Measurements from ENCODE around the gene PCCA. TPM values are rescaled to one million over a fixed set of nuclear protein-coding genes. Genes with fewer than 3 reads are reported as not detected.
"Not testable (repeated sequence)": the region's sequence is repeated elsewhere in the genome, so short reads cannot be mapped to it uniquely, and the experiment has no call there.

PCCA gene
- total RNA-seq, 1 donor from 2014 or later = 3.6 TPM

DNA sequence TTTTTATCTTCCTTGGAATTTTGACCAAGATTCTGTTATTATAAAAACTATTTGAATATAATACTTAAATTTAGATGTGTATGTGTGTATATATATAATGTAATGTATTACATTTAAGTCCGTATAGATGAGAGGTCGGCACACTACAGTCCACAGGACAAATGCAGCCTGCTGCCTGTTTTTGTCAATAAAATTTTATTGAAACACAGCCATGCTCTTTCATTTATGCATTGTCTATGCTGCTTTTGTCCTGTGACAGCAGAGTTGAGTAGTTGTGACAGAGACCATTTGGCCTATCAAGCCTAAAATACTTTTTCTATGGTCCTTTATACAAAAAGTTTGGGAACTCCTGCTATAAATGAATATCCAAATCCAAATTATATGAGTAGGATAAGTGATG, 69.7 kb downstream of the PCCA start:
- peaks cover 0 to 3% of the 10 kb centered on the region in 2 donors for H3K4me1 ChIP-seq
- no peaks in the 10 kb centered on the region for H3K27me3 ChIP-seq
- TF ChIP-seq, protein P1, sequence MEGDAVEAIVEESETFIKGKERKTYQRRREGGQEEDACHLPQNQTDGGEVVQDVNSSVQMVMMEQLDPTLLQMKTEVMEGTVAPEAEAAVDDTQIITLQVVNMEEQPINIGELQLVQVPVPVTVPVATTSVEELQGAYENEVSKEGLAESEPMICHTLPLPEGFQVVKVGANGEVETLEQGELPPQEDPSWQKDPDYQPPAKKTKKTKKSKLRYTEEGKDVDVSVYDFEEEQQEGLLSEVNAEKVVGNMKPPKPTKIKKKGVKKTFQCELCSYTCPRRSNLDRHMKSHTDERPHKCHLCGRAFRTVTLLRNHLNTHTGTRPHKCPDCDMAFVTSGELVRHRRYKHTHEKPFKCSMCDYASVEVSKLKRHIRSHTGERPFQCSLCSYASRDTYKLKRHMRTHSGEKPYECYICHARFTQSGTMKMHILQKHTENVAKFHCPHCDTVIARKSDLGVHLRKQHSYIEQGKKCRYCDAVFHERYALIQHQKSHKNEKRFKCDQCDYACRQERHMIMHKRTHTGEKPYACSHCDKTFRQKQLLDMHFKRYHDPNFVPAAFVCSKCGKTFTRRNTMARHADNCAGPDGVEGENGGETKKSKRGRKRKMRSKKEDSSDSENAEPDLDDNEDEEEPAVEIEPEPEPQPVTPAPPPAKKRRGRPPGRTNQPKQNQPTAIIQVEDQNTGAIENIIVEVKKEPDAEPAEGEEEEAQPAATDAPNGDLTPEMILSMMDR (IDR thresholded peaks at IDR 0.05) = no peak
- H3K27ac ChIP-seq = no peak overlapping the region
- intact Hi-C loops (cut with DNase I) = no loop called here
- peaks cover 4 to 20% of the 10 kb centered on the region in 2 donors for H3K36me3 ChIP-seq
- no peaks in the 10 kb centered on the region for H3K9me3 ChIP-seq
- DNase-seq (ENCODE audit: low spot score in 2 of 2) = no peak
- no peak overlapping the region for H3K4me3 ChIP-seq

DNA sequence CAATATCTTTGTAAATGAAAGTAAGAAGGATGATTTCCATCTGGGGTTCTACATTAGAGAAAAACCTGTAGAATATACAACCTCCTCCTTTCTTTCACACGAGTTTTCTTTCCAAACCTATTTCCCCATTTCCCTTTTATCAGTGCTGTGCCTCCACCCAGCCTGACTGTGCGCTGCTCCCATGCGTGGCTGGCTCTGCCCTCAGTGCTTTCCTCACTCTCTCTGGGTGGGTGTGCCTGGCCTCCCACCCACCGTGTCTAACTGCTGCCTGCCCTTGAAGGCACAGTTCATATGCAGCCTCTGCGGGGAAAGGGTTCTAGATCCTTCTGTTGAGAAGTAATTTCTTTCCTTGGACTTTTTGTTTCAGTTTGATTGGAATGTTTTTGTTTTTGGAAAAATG, 70.7 kb downstream of the PCCA start:
- Histone ChIP-seq H3K4me3 (no peak overlapping the region), H3K27me3 (no peaks in the 10 kb centered on the region), H3K36me3 (peaks cover 4 to 20% of the 10 kb centered on the region in 2 donors), H3K4me1 (peaks cover 0 to 3% of the 10 kb centered on the region in 2 donors), H3K9me3 (no peaks in the 10 kb centered on the region), H3K27ac (no peak overlapping the region)
- DNase-seq (ENCODE audit: low spot score in 2 of 2) = no peak
- TF ChIP-seq, protein P1 (IDR thresholded peaks at IDR 0.05) = no peak
- intact Hi-C loops (cut with DNase I) = no loop called here

DNA sequence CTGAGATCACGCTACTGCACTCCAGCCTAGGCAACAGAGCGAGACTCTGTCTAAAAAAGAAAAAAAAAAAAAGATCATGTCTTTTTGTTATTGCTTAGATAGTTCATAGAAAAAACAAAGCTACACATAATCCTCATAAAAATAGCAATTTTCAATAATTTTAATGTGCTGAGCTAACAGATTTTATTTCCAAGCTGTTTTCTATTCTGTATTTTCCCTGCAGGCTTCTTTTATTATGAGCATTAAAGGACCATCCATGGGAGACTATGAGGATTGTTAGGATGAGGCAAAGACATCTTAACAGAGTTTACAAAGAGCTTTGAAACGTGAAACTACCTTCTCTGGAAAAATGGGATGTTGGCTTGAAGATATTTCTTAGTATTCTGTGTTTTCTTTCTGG, 71.6 kb downstream of the PCCA start:
- Histone ChIP-seq H3K36me3 (peaks cover 4 to 14% of the 10 kb centered on the region in 2 donors), H3K27ac (no peak overlapping the region), H3K4me3 (no peak overlapping the region), H3K9me3 (no peaks in the 10 kb centered on the region), H3K27me3 (no peaks in the 10 kb centered on the region), H3K4me1 (peaks cover 0 to 3% of the 10 kb centered on the region in 2 donors)
- intact Hi-C loops (cut with DNase I) = no loop called here
- DNase-seq (ENCODE audit: low spot score in 2 of 2) = no peak
- TF ChIP-seq, protein P1 (IDR thresholded peaks at IDR 0.05) = no peak

DNA sequence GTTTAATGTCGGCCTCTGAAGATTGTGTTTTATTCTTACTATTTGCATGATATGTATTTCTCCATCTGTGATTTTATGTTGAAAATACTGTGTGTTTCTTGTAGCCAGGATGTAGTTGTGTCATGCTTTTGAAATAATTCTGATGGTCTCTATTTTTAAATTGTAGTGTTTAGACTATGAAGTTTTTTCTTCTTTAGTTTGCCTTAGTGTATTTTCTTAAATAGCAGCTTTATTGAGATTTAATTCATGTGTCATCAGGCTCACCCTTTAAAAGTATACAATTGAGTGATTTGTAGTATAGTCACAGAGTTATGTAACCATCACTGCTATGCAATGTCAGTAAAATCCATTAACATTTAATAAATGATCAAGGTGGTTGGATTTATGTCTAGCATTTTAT, 74.5 kb downstream of the PCCA start:
- TF ChIP-seq, protein P1 (IDR thresholded peaks at IDR 0.05) = no peak
- H3K27ac ChIP-seq = no peak overlapping the region

DNA sequence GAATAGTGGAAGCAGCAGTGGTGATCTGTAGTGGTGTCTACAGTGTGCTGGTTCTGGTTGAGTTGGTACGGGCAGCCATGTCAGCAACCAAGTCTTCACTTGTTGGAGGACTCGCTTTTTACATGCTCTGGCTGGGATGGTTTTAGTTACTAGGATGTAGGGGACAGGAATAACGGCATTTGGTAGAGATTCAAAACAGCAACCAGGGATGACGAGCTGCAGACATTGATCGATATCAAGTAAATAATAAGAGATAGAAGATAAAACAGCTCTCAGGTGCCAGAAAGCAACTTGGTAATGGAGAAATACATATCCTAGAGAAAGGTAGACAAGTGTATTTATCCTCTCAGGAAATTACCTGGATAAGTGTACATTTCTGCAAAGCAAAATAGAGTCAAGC, 84.3 kb downstream of the PCCA start:
- Histone ChIP-seq H3K36me3 (no peaks in the 10 kb centered on the region), H3K4me3 (no peak overlapping the region), H3K27ac (no peak overlapping the region), H3K27me3 (no peaks in the 10 kb centered on the region), H3K4me1 (no peaks in the 10 kb centered on the region), H3K9me3 (no peaks in the 10 kb centered on the region)
- TF ChIP-seq, protein P1 (IDR thresholded peaks at IDR 0.05) = no peak
- intact Hi-C loops (cut with DNase I) = no loop called here
- no peak for DNase-seq (ENCODE audit: low spot score in 2 of 2)

More for the DNA sequence above, 74.5 kb downstream of the PCCA start:
- Histone ChIP-seq H3K4me1 (peaks cover 0 to 3% of the 10 kb centered on the region in 2 donors), H3K9me3 (no peaks in the 10 kb centered on the region), H3K4me3 (no peak overlapping the region), H3K27me3 (no peaks in the 10 kb centered on the region), H3K36me3 (no peaks in the 10 kb centered on the region)
- intact Hi-C loops (cut with DNase I) = no loop called here
- DNase-seq (ENCODE audit: low spot score in 2 of 2) = no peak

DNA sequence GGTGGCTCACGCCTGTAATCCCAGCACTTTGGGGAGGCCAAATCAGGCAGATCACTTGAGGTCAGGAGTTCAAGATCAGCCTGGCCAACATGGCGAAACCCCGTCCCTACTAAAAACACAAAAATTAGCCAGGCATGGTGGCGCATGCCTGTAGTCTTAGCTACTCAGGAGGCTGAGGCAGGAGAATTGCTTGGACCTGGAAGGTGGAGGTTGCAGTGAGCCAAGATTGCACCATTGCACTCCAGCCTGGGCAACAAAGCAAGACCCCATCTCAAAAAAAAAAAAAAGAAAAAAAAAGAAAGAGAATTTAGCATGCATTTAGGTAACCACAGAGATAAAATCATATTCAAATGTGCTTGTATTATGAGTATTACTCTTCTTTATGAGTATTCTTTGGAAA, 85.6 kb downstream of the PCCA start:
- H3K27me3 ChIP-seq; intact Hi-C loops (cut with DNase I); H3K9me3 ChIP-seq; H3K4me1 ChIP-seq; DNase-seq (ENCODE audit: low spot score in 2 of 2); H3K36me3 ChIP-seq; H3K27ac ChIP-seq; H3K4me3 ChIP-seq: not testable (repeated sequence)
